Measurements from ENCODE around the gene AMER2.

The AMER2 gene

GRCh38 chr13:25171517-25172302 lies at the start of gene AMER2:
AMER2 (minus strand) TSS chr13:25172288; CDS start chr13:25171619, 669 bp downstream.
- peaks cover 93% of the 10 kb centered on the region for H3K27me3 ChIP-seq (ENCODE audit: insufficient read depth, low read length)
- no peaks in the 10 kb centered on the region for H3K79me2 ChIP-seq (ENCODE audit: control insufficient read depth, insufficient read depth, low read length, unreplicated experiment)
- no peak within 1 kb of the TSS for H3K27ac ChIP-seq (ENCODE audit: low read depth, low read length)
- H3K36me3 ChIP-seq (ENCODE audit: insufficient read depth, low read length): no peaks in the 10 kb centered on the region
- H3K4me1 ChIP-seq (ENCODE audit: control insufficient read depth, insufficient read depth, low read length, unreplicated experiment): no peaks in the 10 kb centered on the region
- peak within 1 kb of the TSS; percentile 43 for H3K4me3 ChIP-seq (ENCODE audit: low read depth, low read length)
- no peak within 1 kb of the TSS for H2AFZ ChIP-seq (ENCODE audit: low read length, unreplicated experiment)

GRCh38 chr13:25218019-25218418 lies 45.9 kb upstream of the AMER2 start:
- no peaks in the 10 kb centered on the region for H3K4me1 ChIP-seq (ENCODE audit: control insufficient read depth, insufficient read depth, low read length, unreplicated experiment)
- no peaks in the 10 kb centered on the region for H3K79me2 ChIP-seq (ENCODE audit: control insufficient read depth, insufficient read depth, low read length, unreplicated experiment)
- no peaks in the 10 kb centered on the region for H3K36me3 ChIP-seq (ENCODE audit: insufficient read depth, low read length)
- H3K27me3 ChIP-seq (ENCODE audit: insufficient read depth, low read length): peaks cover 49% of the 10 kb centered on the region
- no peak overlapping the region for H2AFZ ChIP-seq (ENCODE audit: low read length, unreplicated experiment)
- no peak overlapping the region for H3K4me3 ChIP-seq (ENCODE audit: low read depth, low read length)
- H3K27ac ChIP-seq (ENCODE audit: low read depth, low read length): no peak overlapping the region

GRCh38 chr13:25217023-25217885 lies 45.2 kb upstream of the AMER2 start:
- Histone ChIP-seq H2AFZ (ENCODE audit: low read length, unreplicated experiment) (no peak overlapping the region), H3K27ac (ENCODE audit: low read depth, low read length) (no peak overlapping the region), H3K27me3 (ENCODE audit: insufficient read depth, low read length) (peaks cover 41% of the 10 kb centered on the region), H3K36me3 (ENCODE audit: insufficient read depth, low read length) (no peaks in the 10 kb centered on the region), H3K79me2 (ENCODE audit: control insufficient read depth, insufficient read depth, low read length, unreplicated experiment) (no peaks in the 10 kb centered on the region), H3K4me1 (ENCODE audit: control insufficient read depth, insufficient read depth, low read length, unreplicated experiment) (no peaks in the 10 kb centered on the region), H3K4me3 (ENCODE audit: low read depth, low read length) (no peak overlapping the region)

- H3K4me3 ChIP-seq (ENCODE audit: low read depth, low read length): no peak overlapping the region
- no peak overlapping the region for H3K27ac ChIP-seq (ENCODE audit: low read depth, low read length)
- peaks cover 27% of the 10 kb centered on the region for H3K27me3 ChIP-seq (ENCODE audit: insufficient read depth, low read length)
- H3K36me3 ChIP-seq (ENCODE audit: insufficient read depth, low read length): no peaks in the 10 kb centered on the region
- H2AFZ ChIP-seq (ENCODE audit: low read length, unreplicated experiment): no peak overlapping the region
- no peaks in the 10 kb centered on the region for H3K79me2 ChIP-seq (ENCODE audit: control insufficient read depth, insufficient read depth, low read length, unreplicated experiment)
- H3K4me1 ChIP-seq (ENCODE audit: control insufficient read depth, insufficient read depth, low read length, unreplicated experiment): no peaks in the 10 kb centered on the region
Observed at GRCh38 chr13:25215253-25215575, 43.1 kb upstream of the AMER2 start.

- H3K4me1 ChIP-seq (ENCODE audit: control insufficient read depth, insufficient read depth, low read length, unreplicated experiment): no peaks in the 10 kb centered on the region
- H2AFZ ChIP-seq (ENCODE audit: low read length, unreplicated experiment): no peak overlapping the region
- peaks cover 24% of the 10 kb centered on the region for H3K27me3 ChIP-seq (ENCODE audit: insufficient read depth, low read length)
Observed at GRCh38 chr13:25214491-25215252, 42.6 kb upstream of the AMER2 start.

GRCh38 chr13:25213715-25214114 lies 41.6 kb upstream of the AMER2 start:
- no peak overlapping the region for H2AFZ ChIP-seq (ENCODE audit: low read length, unreplicated experiment)
- no peaks in the 10 kb centered on the region for H3K36me3 ChIP-seq (ENCODE audit: insufficient read depth, low read length)
- H3K27me3 ChIP-seq (ENCODE audit: insufficient read depth, low read length): peaks cover 17% of the 10 kb centered on the region
- no peak overlapping the region for H3K27ac ChIP-seq (ENCODE audit: low read depth, low read length)
- H3K79me2 ChIP-seq (ENCODE audit: control insufficient read depth, insufficient read depth, low read length, unreplicated experiment): no peaks in the 10 kb centered on the region
- no peaks in the 10 kb centered on the region for H3K4me1 ChIP-seq (ENCODE audit: control insufficient read depth, insufficient read depth, low read length, unreplicated experiment)
- no peak overlapping the region for H3K4me3 ChIP-seq (ENCODE audit: low read depth, low read length)

More at GRCh38 chr13:25214491-25215252, 42.6 kb upstream of the AMER2 start:
- no peaks in the 10 kb centered on the region for H3K79me2 ChIP-seq (ENCODE audit: control insufficient read depth, insufficient read depth, low read length, unreplicated experiment)
- no peak overlapping the region for H3K27ac ChIP-seq (ENCODE audit: low read depth, low read length)
- H3K4me3 ChIP-seq (ENCODE audit: low read depth, low read length): no peak overlapping the region
- H3K36me3 ChIP-seq (ENCODE audit: insufficient read depth, low read length): no peaks in the 10 kb centered on the region

- no peaks in the 10 kb centered on the region for H3K79me2 ChIP-seq (ENCODE audit: control insufficient read depth, insufficient read depth, low read length, unreplicated experiment)
- H3K27ac ChIP-seq (ENCODE audit: low read depth, low read length): no peak overlapping the region
- no peaks in the 10 kb centered on the region for H3K36me3 ChIP-seq (ENCODE audit: insufficient read depth, low read length)
- no peak overlapping the region for H3K4me3 ChIP-seq (ENCODE audit: low read depth, low read length)
- H2AFZ ChIP-seq (ENCODE audit: low read length, unreplicated experiment): no peak overlapping the region
- peaks cover 27% of the 10 kb centered on the region for H3K27me3 ChIP-seq (ENCODE audit: insufficient read depth, low read length)
- H3K4me1 ChIP-seq (ENCODE audit: control insufficient read depth, insufficient read depth, low read length, unreplicated experiment): no peaks in the 10 kb centered on the region
Observed at GRCh38 chr13:25210842-25211569, 38.9 kb upstream of the AMER2 start.

- Histone ChIP-seq H3K27ac (ENCODE audit: low read depth, low read length) (no peak overlapping the region), H3K4me1 (ENCODE audit: control insufficient read depth, insufficient read depth, low read length, unreplicated experiment) (no peaks in the 10 kb centered on the region), H2AFZ (ENCODE audit: low read length, unreplicated experiment) (no peak overlapping the region), H3K27me3 (ENCODE audit: insufficient read depth, low read length) (peaks cover 59% of the 10 kb centered on the region), H3K36me3 (ENCODE audit: insufficient read depth, low read length) (no peaks in the 10 kb centered on the region), H3K4me3 (ENCODE audit: low read depth, low read length) (no peak overlapping the region), H3K79me2 (ENCODE audit: control insufficient read depth, insufficient read depth, low read length, unreplicated experiment) (no peaks in the 10 kb centered on the region)
Observed at GRCh38 chr13:25207291-25207810, 35.3 kb upstream of the AMER2 start.

GRCh38 chr13:25204863-25205262 lies 32.8 kb upstream of the AMER2 start:
- no peaks in the 10 kb centered on the region for H3K36me3 ChIP-seq (ENCODE audit: insufficient read depth, low read length)
- peaks cover 71% of the 10 kb centered on the region for H3K27me3 ChIP-seq (ENCODE audit: insufficient read depth, low read length)
- no peak overlapping the region for H3K4me3 ChIP-seq (ENCODE audit: low read depth, low read length)
- no peaks in the 10 kb centered on the region for H3K4me1 ChIP-seq (ENCODE audit: control insufficient read depth, insufficient read depth, low read length, unreplicated experiment)
- H3K79me2 ChIP-seq (ENCODE audit: control insufficient read depth, insufficient read depth, low read length, unreplicated experiment): no peaks in the 10 kb centered on the region
- no peak overlapping the region for H3K27ac ChIP-seq (ENCODE audit: low read depth, low read length)
- no peak overlapping the region for H2AFZ ChIP-seq (ENCODE audit: low read length, unreplicated experiment)

Data from ACC112 (cell line).